VCaP (cell line): Measurements from ENCODE around the gene PPCDC.
"Not testable (repeated sequence)": the region's sequence is repeated elsewhere in the genome, so short reads cannot be mapped to it uniquely, and the experiment has no call there.

ENCODE experiments used
- H3K27ac ChIP-seq: fragments of 450-650 bp; 2 replicates; pipeline ENCODE4 v1.5.1; 2017
- CTCF ChIP-seq: fragments of 450-650 bp; conservative IDR thresholded peaks from 2 replicates; pipeline ENCODE4 v1.5.1; 2017; ENCODE audit warnings: mild to moderate bottlenecking, moderate library complexity

PPCDC gene

GRCh38 chr15:75082689-75083088 lies 59.3 kb downstream of the PPCDC start:
- no peak overlapping the region for H3K27ac ChIP-seq
- TF ChIP-seq CTCF, result no peak

- H3K27ac ChIP-seq, result not testable (repeated sequence)
Measured at GRCh38 chr15:75085708-75086107, 62.3 kb downstream of the PPCDC start.

GRCh38 chr15:75089456-75090387 lies 66.3 kb downstream of the PPCDC start:
- no peak for TF ChIP-seq CTCF
- H3K27ac ChIP-seq, result no peak overlapping the region

GRCh38 chr15:75090388-75090734 lies 67.0 kb downstream of the PPCDC start:
- H3K27ac ChIP-seq, result no peak overlapping the region
- no peak for TF ChIP-seq CTCF

GRCh38 chr15:75091814-75092213 lies 68.4 kb downstream of the PPCDC start:
- no peak overlapping the region for H3K27ac ChIP-seq
- no peak for TF ChIP-seq CTCF

- H3K27ac ChIP-seq, result not testable (repeated sequence)
Measured at GRCh38 chr15:75094961-75095478, 71.6 kb downstream of the PPCDC start.

GRCh38 chr15:75095594-75095993 lies 72.2 kb downstream of the PPCDC start:
- no peak for TF ChIP-seq CTCF
- H3K27ac ChIP-seq, result no peak overlapping the region

- H3K27ac ChIP-seq, result no peak overlapping the region
- no peak for TF ChIP-seq CTCF
Measured at GRCh38 chr15:75097939-75098338, 74.5 kb downstream of the PPCDC start.
